Keratinocyte (primary cell): ENCODE measurements around the gene DAPK1. TPM values are rescaled to one million over a fixed set of nuclear protein-coding genes. Genes with fewer than 3 reads are reported as not detected.

Experiments
- DNase-seq: peaks from one replicate; pipeline ENCODE4 v3.0.0-alpha.2; 2011; ENCODE audit warnings: low read depth, missing footprints, low spot score
- FAIRE-seq: peaks from 2 replicates; lab custom pipeline; 2011; peaks lifted over from hg19 to GRCh38; lab: Jason Lieb, UNC
- H2AFZ ChIP-seq: 2 replicates; pipeline ENCODE4 v1.6.0; 2012; ENCODE audit warnings: low read length, control low read depth, inconsistent platforms; ENCODE audit not compliant: control insufficient read depth
- H3K27ac ChIP-seq: 2 replicates; pipeline ENCODE4 v1.5.1; 2011; ENCODE audit warnings: low read length; ENCODE audit not compliant: control insufficient read depth, insufficient read depth
- H3K27me3 ChIP-seq: 3 replicates; pipeline ENCODE4 v1.6.0; 2011; ENCODE audit warnings: low read length; ENCODE audit not compliant: control insufficient read depth, insufficient read depth; ENCODE audit errors: extremely low read depth
- H3K36me3 ChIP-seq, 2 experiments: 2 replicates in 1 of 2; 3 replicates in 1 of 2; pipeline ENCODE4 v1.5.1; 2011; ENCODE audit warnings: low read length in 2 of 2, mild to moderate bottlenecking in 1 of 2; ENCODE audit not compliant: control insufficient read depth in 2 of 2, insufficient read depth in 2 of 2; ENCODE audit errors: extremely low read depth in 1 of 2
- H3K4me1 ChIP-seq: 3 replicates; pipeline ENCODE4 v1.5.1; 2011; ENCODE audit warnings: low read length; ENCODE audit not compliant: control insufficient read depth, insufficient read depth; ENCODE audit errors: extremely low read depth
- H3K4me2 ChIP-seq: 3 replicates; pipeline ENCODE4 v1.6.0; 2011; ENCODE audit warnings: low read depth, low read length; ENCODE audit not compliant: control insufficient read depth, insufficient read depth; ENCODE audit errors: extremely low read depth
- H3K4me3 ChIP-seq, 3 experiments: fragments of 200-600 bp in 1 of 3; sonication (generic) in 1 of 3; 2 replicates in 2 of 3; 3 replicates in 1 of 3; pipeline ENCODE4 v1.5.1; 2011 to 2016; ENCODE audit warnings: low read length in 3 of 3, mild to moderate bottlenecking in 3 of 3, control low read depth in 2 of 3, inconsistent platforms in 1 of 3, low read depth in 1 of 3, mixed read lengths in 1 of 3, mixed run types in 1 of 3, moderate library complexity in 1 of 3; ENCODE audit not compliant: control insufficient read depth in 2 of 3, insufficient read depth in 2 of 3; ENCODE audit errors: extremely low read depth in 1 of 3
- H3K79me2 ChIP-seq: 2 replicates; pipeline ENCODE4 v1.6.0; 2012; ENCODE audit warnings: low read length; ENCODE audit not compliant: control insufficient read depth, insufficient read depth
- H3K9ac ChIP-seq: 3 replicates; pipeline ENCODE4 v1.6.0; 2011; ENCODE audit warnings: low read length; ENCODE audit not compliant: control insufficient read depth, insufficient read depth; ENCODE audit errors: extremely low read depth
- H3K9me1 ChIP-seq: 3 replicates; pipeline ENCODE4 v1.6.0; 2011; ENCODE audit warnings: low read length; ENCODE audit not compliant: control insufficient read depth, insufficient read depth; ENCODE audit errors: extremely low read depth
- H3K9me3 ChIP-seq: 2 replicates; pipeline ENCODE4 v1.5.1; 2012; ENCODE audit warnings: low read depth, low read length; ENCODE audit not compliant: control insufficient read depth
- H4K20me1 ChIP-seq: 3 replicates; pipeline ENCODE4 v1.6.0; 2011; ENCODE audit warnings: low read length; ENCODE audit not compliant: control insufficient read depth, insufficient read depth; ENCODE audit errors: extremely low read depth
- EZH2 ChIP-seq: IDR thresholded peaks from one replicate; pipeline ENCODE4 v1.6.1; 2012; ENCODE audit warnings: inconsistent platforms, mild to moderate bottlenecking, low read length, moderate library complexity
- dilution Hi-C: fragments of 300-500 bp; cut with MboI; formaldehyde crosslinking; loops from one replicate; pipeline ENCODE4 v1.7.0; 2020; ENCODE audit warnings: low sequenced_read_pairs; ENCODE audit not compliant: extremely low pct_ligation_motif_present
- polyA plus RNA-seq, 5 experiments: library from polyadenylated mRNA; depleted of rRNA in 3 of 5; stranded (reverse) in 3 of 5; stranded (forward) in 1 of 5; unstranded in 1 of 5; fragments of >200 nt; gene quantifications; 1 replicate in 1 of 5; 2 replicates in 3 of 5; 3 replicates in 1 of 5; pipeline versions ENCODE4 v1.2.1 to v1.2.3, GENCODE V29; 2011 to 2012; ENCODE audit warnings: missing spikeins in 2 of 5, low read depth in 1 of 5, low replicate concordance in 1 of 5
- TF ChIP-seq, protein P1 (sequence below), 3 experiments: IDR thresholded peaks in 1 of 3; conservative IDR thresholded peaks in 1 of 3; optimal IDR thresholded peaks in 1 of 3; 2 replicates in 2 of 3; 3 replicates in 1 of 3; pipeline versions ENCODE3 to v1.5.1; 2011; ENCODE audit warnings: low read length in 3 of 3, mild to moderate bottlenecking in 3 of 3, moderate library complexity in 2 of 3, control low read depth in 1 of 3, inconsistent platforms in 1 of 3; ENCODE audit not compliant: insufficient read depth in 2 of 3; ENCODE audit errors: extremely low read depth in 1 of 3

The DAPK1 gene
- polyA plus RNA-seq, 1 donor (not counting 4 experiments of a cell fraction or from before 2014, with no cell fraction given): 2.8 TPM

DNA sequence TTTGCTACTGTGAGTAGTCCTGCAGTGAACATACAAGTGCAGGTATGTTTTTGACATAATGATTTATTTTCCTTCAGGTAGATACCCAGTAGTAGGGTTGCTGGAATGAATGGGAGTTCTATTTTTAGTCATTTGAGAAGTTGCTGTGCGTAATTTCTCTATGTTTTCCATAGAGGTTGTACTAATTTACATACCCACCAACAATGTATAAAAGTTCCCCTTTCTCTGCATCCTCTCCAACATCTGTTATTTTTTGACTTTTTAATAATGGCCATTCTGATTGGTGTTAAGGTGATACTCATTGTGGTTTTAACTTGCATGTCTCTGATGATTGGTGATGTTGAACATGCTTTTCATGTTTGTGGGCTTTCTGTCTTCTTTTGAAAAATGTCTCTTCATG lies 163.6 kb downstream of the DAPK1 start:
- H3K36me3 ChIP-seq: no peaks in the 10 kb centered on the region
- no peak overlapping the region for H3K4me3 ChIP-seq
- no peaks in the 10 kb centered on the region for H3K4me1 ChIP-seq
- H2AFZ ChIP-seq: no peak overlapping the region
- DNase-seq: no peak
- FAIRE-seq: no peak
- no peaks in the 10 kb centered on the region for H3K27me3 ChIP-seq
- no peaks in the 10 kb centered on the region for H4K20me1 ChIP-seq
- H3K27ac ChIP-seq: no peak overlapping the region
- TF ChIP-seq EZH2: no peak
- TF ChIP-seq, protein P1, sequence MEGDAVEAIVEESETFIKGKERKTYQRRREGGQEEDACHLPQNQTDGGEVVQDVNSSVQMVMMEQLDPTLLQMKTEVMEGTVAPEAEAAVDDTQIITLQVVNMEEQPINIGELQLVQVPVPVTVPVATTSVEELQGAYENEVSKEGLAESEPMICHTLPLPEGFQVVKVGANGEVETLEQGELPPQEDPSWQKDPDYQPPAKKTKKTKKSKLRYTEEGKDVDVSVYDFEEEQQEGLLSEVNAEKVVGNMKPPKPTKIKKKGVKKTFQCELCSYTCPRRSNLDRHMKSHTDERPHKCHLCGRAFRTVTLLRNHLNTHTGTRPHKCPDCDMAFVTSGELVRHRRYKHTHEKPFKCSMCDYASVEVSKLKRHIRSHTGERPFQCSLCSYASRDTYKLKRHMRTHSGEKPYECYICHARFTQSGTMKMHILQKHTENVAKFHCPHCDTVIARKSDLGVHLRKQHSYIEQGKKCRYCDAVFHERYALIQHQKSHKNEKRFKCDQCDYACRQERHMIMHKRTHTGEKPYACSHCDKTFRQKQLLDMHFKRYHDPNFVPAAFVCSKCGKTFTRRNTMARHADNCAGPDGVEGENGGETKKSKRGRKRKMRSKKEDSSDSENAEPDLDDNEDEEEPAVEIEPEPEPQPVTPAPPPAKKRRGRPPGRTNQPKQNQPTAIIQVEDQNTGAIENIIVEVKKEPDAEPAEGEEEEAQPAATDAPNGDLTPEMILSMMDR (optimal IDR thresholded peaks at IDR 0.05 in 1 of 3, IDR thresholded peaks at IDR 0.05 in 1 of 3, conservative IDR thresholded peaks at IDR 0.05 in 1 of 3; ENCODE audit: extremely low read depth in 1 of 3, insufficient read depth in 2 of 3, low read length in 3 of 3): no peak
- no peaks in the 10 kb centered on the region for H3K9me3 ChIP-seq
- H3K79me2 ChIP-seq: no peaks in the 10 kb centered on the region
- dilution Hi-C loops: no loop called here
- no peaks in the 10 kb centered on the region for H3K9me1 ChIP-seq
- no peak overlapping the region for H3K4me2 ChIP-seq
- no peak overlapping the region for H3K9ac ChIP-seq

DNA sequence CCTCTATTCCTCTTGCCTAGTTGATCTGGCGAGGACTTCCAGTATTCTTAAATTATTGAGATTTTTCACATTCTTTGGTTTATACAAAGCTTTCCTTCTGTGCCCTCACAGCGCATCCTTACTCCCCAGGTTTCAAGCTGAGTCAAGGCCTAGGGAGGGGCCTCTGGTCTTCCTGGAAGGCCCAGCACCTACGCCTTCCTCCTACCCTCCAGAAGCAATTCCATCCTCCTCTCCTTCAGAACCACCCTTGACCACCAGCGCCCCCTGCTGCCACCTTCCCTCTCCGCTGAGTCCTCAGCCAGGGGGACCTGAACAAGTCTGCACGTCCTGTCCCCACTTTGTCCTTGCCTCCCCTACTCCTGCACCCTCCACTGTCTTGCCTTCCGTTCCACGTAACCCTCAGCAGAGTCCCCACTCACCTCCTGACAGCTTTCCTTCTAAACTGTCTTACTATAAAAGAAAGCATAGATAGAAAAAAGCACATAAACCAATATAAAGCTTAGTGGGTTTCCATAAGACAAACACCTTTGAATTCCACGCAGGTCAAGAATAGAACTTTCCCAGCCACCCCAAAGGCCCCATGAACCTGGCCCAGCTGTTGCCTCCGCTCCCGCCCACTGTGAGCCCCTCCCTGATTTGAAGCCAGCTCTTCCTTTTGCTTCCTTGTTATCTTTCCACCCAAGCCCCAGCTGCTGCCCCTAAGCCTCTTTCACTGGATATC lies 165.3 kb downstream of the DAPK1 start:
- peak; percentile 26 for FAIRE-seq
- Histone ChIP-seq H3K4me2 (no peak overlapping the region), H3K9ac (no peak overlapping the region), H4K20me1 (no peaks in the 10 kb centered on the region), H3K9me3 (peaks cover 6% of the 10 kb centered on the region), H3K79me2 (no peaks in the 10 kb centered on the region), H3K36me3 (no peaks in the 10 kb centered on the region), H3K27me3 (no peaks in the 10 kb centered on the region), H2AFZ (no peak overlapping the region), H3K4me1 (no peaks in the 10 kb centered on the region), H3K4me3 (no peak overlapping the region), H3K27ac (no peak overlapping the region), H3K9me1 (no peaks in the 10 kb centered on the region)
- dilution Hi-C loops: no loop called here
- DNase-seq: peak; percentile 55
- TF ChIP-seq, protein P1 (optimal IDR thresholded peaks at IDR 0.05 in 1 of 3, IDR thresholded peaks at IDR 0.05 in 1 of 3, conservative IDR thresholded peaks at IDR 0.05 in 1 of 3; ENCODE audit: extremely low read depth in 1 of 3, insufficient read depth in 2 of 3, low read length in 3 of 3): peak; percentile 87 to 96 (median 92)
- no peak for TF ChIP-seq EZH2
